Muscle of arm (tissue), 12 donors: ENCODE measurements around the gene ADPRHL1. TPM values are rescaled to one million over a fixed set of nuclear protein-coding genes. Genes with fewer than 3 reads are reported as not detected.
"Not testable (repeated sequence)": the region's sequence is repeated elsewhere in the genome, so short reads cannot be mapped to it uniquely, and the experiment has no call there.

ENCODE experiments used
- DNase-seq: peaks from one replicate; pipeline ENCODE4 v3.0.0-alpha.2; 2013
- polyA plus RNA-seq, 12 donors: library from polyadenylated mRNA; unstranded; fragments of 120-200 nt; gene quantifications; one replicate each; pipeline ENCODE4 v1.2.1, GENCODE V29; 2013; ENCODE audit not compliant: insufficient read length in 12 of 12

ADPRHL1 gene
- polyA plus RNA-seq, 12 donors = 81.3 to 348 (median 219) TPM; not detected in 1

DNA sequence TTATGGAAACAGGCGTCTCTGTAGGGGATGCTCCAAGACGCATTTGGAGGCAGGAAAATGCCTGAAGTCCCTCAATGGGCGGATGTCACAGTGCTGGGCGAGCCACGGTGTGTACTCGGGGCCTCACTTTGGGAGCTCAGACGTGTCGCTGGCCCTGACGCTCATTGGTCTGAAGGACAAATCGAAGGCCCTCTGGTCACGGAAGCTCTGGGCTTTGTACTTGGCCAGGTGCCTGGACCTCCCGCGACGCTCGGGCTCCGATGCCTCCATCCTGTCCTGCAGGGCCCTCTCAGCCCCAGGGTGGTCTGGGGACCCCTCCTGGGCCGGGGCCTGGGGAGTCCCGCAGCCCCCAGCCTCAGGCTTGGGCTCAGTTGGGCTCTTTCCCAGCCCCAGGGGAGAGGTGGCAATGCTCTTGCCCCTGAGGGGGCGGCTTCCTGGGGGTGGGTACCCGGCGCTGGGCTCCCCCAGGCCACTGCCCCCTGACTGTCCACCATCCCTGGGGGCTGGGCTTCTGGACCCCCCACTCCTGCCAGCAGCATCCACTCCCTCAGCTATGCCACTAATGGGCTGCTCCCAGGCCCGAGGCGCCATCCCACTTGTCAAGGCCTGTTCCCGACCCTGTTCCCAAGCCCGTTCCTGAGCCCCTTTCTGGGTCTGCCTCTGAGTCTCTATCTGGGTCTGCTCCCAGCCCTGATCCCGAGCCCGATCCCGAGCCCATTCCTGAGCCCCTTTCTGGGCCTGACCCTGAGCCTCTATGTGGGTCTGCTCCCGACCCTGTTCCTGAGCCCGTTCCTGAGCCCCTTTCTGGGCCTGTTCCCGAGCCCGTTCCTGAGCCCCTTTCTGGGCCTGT is 49.8 kb downstream of the ADPRHL1 start:
- no peak for DNase-seq

DNA sequence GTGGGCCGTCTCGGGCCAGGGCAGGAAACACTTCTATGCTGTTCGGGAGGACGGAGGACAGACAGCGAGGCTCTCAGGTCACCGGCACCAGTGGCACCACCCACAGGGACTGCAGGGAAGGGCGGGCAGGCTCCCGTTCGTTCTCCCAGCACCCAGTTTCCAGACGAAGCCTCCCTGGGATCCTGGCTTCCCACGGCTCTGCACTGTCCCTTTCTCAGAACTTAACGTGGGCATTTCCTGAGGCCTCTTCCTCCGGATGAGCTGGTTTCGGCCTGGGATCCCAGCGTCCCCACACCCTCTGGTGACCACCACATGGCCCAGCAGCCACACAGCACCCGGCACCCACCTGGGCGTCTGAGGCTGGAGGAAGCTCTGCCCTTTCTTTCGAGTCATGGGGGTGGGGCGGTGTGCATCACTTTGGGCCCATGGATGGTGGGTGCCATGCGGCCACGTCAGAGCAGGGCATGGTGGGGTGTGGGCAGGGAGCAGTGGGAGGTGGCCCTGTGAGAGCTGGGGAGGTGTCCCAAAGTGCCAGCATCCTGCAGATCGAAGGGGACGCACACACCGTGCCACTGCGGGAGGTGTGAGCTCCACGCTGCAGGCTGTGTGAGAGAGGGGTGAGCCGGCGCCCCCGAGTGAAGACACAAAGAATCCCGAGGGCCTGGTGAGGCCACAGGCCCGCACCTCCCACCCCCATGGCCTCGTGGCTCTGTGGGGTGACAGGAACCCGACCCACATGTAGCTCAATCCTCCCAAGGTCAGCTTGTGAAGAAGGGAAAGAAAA is 50.6 kb downstream of the ADPRHL1 start:
- no peak for DNase-seq

DNA sequence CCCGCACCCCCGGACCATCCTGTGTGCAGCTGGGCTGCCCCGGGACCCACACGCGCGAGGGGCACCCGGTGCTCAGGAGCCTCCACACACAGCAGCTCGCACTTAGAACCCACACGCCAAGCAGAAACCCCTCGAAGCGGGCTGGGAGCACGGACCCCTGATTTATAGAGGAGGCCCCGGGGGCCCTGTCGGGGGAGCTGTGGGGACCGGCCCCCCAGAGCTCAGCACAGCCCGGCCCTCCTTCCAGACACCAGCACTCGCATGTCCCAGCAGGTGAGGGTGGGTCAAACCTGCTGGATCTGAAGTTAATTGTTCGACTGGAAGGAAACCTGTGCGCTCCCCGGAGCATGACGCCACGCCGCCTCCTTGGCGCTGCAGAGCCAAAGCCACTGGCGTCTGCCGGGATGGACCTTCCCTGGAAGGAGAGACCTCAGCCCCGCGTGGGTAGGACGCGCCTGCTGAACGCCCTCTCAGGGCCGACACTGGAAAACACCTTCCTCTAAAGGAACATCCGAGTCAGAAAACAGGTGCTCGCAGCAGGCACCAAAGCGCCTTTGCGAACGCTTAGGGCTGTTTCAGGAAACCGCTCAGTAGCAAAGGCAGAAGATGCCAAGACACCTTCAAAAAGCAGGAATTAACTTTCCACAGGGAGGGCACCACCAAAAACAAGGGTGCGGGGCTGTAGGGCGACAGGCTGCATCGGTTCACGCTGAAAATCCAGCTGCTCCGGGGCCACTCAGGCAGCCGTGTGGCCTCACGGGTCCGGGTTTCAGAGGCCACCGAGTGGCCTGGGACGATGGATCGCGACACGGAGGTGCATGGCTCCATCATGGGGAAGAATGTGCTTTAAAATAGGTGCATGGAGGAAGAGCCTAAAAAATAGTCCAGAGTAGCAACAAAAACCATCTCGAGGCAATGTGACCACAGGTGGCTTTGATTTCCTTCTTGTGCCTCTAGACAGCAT is 51.6 kb downstream of the ADPRHL1 start:
- no peak for DNase-seq

DNA sequence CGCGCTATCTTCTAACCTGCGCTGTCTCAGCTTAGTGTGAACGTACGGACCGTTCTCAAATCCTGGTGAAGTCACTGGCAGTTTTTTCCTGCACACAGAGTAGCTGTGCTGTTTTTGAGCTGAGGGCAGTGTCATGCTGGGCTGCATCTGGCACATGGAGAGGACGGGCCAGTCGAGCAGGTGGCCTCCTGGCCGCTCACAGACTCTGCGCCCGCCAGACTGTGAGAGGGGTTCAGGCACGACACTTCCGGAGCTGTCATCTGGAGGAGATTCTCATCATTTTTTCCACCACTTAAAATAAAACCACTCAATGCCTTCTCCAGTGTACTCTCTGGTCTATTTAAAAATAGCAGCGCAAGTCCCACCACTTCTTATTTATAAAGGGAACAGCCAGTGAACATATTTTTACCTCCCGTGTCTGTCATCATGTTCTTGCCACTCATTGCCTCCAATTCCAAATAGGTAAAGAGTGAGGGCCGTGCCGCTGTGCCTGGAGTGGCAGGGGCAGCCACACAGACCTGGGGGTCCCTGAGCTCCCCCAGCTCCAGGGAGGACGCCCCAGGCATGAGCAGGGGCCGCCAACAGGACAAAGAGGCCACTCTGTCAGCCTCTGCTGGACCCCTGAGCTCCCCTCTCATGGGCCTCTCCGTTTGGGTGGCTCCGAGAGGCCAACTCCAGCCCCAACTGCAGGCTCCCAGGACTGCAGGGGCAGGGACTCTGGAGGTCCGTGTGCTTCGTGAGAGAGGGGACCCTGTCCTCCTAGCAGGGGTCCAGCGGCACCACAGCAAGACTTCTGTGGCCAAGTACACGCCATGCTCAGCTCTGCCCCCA is 52.5 kb downstream of the ADPRHL1 start:
- no peak for DNase-seq

DNA sequence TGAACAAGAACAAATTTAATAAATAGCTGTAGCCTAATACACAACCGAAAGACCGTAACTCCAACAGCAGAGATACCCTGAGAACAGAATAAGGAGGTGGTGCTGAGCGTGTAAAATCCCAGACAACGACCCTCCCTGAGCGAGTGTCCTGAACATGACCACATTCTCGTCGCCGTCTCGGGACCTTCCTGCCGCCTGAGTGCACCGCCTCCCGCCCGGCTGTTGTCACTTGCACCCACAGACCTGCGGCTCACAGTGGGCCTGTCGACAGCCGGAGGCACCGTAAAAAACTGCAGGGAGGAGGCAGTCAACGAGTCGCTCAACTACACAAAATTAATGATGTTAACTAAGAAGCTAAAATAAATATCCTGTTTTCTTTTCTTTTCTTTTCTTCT is 53.5 kb downstream of the ADPRHL1 start:
- DNase-seq = no peak

DNA sequence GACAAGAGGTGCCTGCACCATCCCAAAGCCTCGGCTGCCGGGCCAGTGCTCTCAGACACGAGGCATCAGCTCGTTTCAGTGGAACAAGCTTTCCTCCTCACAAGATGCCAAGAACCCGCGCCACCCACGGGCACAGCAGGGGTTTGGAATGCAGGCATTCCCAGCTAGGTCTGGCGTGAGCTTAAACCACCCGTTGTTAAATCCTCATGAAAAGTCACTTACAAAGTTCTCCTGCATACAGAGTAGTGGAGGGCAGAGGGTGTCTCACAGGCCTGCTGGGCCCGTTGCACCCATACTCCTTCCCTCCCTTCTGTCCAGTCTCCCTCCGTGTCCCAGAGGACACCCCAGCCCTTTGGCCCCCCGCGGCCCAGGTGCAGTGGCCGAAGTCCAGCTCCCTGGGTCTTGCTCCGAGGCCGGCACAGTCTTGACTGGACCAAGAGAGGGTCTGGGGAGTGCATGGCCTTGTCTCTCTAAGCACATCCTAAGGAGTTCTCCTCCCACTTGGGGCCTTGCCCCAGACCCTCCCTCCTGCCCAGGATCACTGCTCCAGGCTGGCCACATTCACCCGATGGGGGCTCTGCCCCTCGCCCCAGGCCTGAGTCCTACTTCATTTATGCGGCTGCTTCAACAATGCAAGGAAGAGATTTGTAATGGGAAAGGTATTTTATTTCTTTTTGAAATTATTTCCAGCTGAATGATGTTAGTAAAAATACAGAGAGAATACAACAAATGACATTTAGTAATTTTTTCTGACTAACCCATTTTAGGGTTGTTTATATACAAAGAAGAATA is 54.1 kb downstream of the ADPRHL1 start:
- no peak for DNase-seq

DNA sequence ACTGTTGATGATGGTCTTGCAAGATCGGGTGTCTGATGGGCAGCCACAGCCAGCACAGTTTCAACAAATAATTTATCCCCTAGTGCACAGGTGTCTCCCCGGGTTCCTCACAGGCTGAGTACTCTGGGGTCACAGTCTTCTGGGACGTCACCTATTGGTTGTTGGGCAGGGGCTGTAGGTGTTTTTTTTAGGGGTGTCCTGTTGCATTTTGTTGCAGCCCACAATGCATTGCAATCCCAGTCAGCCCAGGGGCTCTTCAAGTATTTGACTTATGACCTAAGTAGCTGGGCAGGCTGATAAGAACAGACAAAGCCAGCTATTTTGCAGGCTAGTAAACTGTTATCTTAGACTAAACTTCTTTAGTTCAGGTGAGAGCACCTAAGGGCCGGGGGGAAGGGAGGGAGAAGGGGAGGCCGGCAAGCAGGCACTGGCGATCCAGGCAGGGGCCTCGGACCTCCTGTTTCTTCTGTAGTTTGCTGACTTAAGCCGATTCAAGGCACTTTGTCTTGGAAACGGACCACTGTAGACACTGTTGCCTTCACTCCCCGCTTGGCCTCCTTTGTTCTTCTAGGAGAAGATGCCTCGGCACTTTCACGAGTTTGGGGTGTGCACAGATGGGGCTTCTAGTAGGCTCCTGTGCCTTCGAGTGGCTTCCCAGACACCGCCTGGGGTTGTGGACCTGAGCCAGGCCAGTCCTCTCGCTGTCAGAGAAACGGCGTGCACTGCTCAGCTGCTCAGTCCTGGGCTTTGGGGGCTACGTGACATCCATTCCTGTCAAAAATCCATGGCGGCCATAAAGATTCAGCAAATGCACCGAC is 55.5 kb downstream of the ADPRHL1 start:
- no peak for DNase-seq

DNA sequence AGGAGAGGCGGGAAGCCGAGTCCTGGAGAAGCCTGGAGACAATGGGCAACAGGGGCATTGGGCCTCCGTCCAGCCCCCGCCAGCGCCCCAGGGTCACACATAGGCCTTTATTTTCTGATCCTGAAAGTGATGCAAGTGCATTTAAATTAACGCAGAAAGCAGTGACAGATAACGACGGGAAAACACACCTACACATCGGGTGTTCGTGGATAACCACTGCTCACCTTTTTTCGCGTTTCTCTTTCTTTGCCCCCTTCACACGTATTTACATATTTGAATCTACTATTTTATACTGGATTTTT is 59.0 kb downstream of the ADPRHL1 start:
- no peak for DNase-seq

DNA sequence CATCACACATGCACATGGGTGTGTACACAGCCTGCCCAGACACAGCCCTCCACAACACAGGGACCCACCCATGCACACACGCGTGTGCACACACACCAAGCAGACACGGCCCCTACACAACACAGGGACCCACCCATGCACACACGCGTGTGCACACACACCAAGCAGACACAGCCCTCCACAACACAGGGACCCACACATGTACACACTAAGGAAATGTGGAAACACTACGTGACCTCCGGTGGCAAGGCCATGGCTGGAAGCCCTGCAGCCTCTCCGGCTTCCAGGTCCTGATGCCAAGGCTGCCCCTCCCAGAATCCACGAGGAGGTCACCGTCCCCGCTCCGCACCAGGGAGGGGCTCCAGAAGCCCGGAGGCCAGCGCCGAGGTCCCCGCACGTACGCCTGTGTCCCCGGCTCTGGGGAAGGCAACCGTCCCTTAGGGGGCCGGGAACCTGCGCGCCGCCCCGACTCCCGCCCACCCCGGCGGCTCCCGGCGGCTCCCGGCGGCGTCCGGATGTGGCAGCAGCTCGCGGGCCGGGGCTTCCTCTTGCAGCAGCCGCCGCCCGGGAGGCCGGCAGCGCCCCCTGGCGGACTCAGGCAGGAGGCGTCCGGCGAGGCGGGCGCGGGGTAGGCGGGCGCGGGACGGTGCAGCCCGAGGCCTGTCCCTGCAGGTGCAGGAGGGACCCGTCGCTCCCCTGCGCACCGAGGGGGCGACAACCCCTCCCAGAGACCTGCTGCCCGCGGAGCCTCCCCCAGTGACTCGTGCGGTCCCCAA is 59.5 kb downstream of the ADPRHL1 start:
- peak; percentile 63 for DNase-seq

DNA sequence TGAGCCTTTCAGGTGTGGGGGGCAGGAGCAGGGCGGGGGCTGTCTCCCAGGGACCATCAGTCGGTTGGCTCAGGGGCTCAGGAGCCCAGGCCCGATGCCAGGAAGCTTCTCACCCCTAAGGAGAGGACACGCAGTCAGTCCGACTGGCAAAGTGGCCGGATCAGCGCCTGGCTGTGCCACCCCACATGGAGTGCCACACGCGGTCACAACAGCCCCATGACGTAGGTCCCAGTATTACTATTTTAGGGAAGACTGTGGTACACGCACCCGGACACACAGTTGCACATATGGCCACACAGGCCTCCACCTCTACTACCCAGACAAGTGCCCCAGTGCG is 60.1 kb downstream of the ADPRHL1 start:
- DNase-seq = no peak

DNA sequence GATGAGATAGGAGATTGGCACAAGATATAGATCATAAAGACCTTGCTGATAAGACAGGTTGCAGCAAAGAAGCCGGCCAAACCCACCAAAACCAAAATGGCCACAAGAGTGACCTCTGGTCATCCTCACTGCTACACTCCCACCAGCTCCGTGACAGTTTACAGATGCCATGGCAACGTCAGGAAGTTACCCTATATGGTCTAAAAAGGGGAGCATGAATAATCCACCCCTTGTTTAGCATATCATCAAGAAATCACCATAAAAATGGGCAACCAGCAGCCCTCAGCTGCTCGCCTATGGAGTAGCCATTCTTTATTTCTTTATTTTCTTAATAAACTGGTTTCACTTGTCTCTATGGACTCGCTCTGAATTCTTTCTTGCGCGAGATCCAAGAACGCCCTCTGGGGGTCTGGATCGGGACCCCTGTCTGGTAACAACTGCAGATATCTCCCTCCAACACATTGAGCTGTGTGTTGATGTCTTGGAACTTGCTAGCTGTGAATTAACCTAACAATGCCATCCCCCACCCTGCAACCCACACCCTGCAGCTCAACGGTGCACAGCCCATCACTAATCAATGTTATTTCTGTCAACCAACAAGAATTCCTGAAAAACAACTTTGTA is 62.3 kb downstream of the ADPRHL1 start:
- no peak for DNase-seq

DNA sequence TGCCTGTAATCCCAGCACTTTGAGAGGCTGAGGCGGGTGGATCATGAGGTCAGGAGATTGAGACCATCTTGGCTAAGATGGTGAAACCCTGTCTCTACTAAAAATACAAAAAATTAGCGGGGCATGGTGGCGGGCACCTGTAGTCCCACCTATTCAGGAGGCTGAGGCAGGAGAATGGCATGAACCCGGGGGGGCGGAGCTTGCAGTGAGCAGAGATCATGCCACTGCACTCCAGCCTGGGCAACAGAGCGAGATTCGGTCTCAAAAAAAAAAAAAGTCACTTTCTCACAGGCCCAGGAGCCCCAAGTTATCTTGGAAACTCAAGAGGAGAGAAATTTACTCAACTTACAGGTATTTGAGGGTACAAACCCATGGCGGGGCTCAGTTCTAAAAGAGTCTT is 63.7 kb downstream of the ADPRHL1 start:
- not testable (repeated sequence) for DNase-seq

DNA sequence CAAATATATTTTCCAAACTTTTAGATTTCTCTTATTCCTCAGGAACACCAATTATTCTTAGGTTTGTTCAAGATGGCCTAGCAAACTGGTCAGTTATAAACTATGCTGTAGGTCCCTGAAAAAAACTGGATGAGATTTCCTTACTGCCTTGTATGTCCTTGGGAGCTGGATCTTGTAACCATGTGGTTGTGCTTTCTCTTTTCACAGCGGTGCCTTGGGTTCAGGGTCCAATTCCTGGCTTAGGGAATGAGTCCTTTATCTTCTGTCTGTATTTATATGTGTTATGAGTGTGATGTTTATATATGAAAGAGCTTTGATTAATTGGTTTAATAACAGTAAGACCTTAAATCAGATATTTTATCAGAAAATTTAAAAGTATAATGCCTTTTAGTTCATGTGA is 65.9 kb downstream of the ADPRHL1 start:
- no peak for DNase-seq

DNA sequence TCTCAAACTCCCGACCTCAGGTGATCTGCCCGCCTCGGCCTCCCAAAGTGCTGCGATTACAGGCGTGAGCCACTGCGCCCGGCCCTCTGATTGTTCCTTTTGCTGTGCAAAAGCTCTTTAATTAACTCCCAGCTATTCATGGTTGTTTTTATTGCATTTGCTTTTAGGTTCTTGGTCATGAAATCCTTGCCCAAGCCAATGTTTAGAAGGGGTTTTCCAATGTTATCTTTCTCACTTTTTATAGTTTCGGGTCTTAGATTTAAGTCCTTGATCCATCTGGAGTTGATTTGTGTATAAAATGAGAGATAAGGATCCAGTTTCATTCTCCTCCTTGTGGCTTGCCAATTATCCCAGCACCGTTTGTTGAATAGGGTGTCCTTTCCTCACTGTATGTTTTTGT is 70.2 kb downstream of the ADPRHL1 start:
- no peak for DNase-seq

DNA sequence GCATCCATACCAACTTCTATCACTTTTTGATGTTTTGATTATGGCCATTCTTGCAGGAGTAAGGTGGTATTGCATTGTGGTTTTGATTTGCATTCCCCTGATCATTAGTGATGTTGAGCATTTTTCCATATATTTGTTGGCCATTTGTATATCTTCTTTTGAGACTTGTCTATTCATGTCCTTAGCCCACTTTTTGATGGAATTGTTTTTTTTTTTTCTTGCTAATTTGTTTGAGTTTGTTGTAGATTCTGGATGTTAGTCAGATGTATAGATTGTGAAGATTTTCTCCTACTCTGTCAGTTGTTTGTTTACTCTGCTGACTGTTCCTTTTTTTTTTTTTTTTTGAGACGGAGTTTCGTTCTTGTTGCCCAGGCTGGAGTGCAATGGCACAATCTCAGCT is 70.7 kb downstream of the ADPRHL1 start:
- DNase-seq = not testable (repeated sequence)

DNA sequence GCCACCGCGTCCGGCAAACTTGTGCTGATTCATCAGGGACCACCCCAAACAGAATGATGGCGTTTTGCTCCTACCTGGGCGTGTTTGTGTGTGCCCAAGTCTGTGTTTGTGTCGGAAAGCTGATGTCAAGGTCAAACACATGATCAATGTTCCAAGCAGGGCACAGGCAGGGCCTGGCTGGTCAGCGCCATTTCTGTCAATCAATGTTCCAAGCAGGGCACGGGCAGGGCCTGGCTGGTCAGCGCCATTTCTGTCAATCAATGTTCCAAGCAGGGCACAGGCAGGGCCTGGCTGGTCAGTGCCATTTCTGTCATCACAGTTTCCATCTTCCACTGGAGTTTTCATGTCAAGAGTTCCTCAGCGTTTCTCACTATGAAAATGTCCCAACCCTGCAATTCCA is 74.5 kb downstream of the ADPRHL1 start:
- DNase-seq = no peak

DNA sequence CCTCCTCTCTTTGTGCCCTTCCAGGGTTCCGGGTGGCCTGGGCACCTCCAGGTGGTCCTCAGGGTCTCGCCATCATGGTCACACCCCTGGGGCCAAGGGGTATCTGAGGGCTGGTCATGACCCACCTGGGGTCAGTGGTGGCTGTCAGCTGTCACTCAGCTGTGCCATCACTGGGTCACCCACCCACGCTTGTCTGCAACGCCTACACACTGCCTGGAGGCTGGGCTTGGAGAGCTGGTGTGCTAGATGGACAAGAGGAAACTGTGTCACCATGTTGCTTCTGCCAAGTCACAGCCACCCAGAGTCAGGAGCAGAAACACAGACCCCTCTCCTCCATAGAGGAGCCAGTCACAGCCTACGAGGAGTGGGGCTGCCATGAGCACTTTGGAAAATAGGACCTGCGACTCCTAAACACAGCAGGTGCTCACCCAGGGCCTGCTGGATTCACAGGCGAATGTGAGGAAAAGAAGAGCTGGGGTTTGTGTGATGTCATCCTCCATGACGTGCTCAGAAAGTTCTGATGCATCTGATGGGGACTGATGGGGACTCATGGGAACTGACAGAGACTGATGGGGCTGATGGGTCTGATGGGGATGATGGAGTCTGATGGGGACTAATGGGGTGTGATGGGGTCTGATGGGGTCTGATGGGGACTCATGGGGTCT is 78.6 kb downstream of the ADPRHL1 start:
- DNase-seq = no peak
